Activated B cell treated with CpG ODN at 0.5 μM for 24 hours (primary cell): ENCODE data around the gene GFPT1. TPM values are rescaled to one million over a fixed set of nuclear protein-coding genes. Genes with fewer than 3 reads are reported as not detected.

ENCODE experiments used
- ATAC-seq: fragments of 200-7000 bp; cut with Tn5 transposase; one replicate; pipeline ENCODE4 v1.10.0; 2021; ENCODE audit warnings: low read depth, mild to moderate bottlenecking, moderate library complexity
- CTCF ChIA-PET: fragments of 350-600 bp; sonication (Branson Sonifier 250); formaldehyde crosslinking; loops from one replicate; lab custom pipeline; 2021; ENCODE audit warnings: antibody characterized with exemption; lab: Charles Lee
- POLR2A ChIA-PET: fragments of 350-600 bp; sonication (Branson Sonifier 250); formaldehyde crosslinking; loops from one replicate; lab custom pipeline; 2021; ENCODE audit warnings: antibody characterized with exemption; lab: Charles Lee
- DNase-seq: peaks from one replicate; pipeline ENCODE4 v3.0.0; 2022
- H3K27ac Mint-ChIP-seq: one replicate; pipeline ENCODE4 v1.8.0; 2020; ENCODE audit warnings: mixed read lengths
- H3K27me3 Mint-ChIP-seq: one replicate; pipeline ENCODE4 v1.8.0; 2021; ENCODE audit warnings: mixed read lengths
- H3K36me3 Mint-ChIP-seq: one replicate; pipeline ENCODE4 v1.8.0; 2021; ENCODE audit warnings: low read depth, mixed read lengths
- H3K4me1 Mint-ChIP-seq: one replicate; pipeline ENCODE4 v1.8.0; 2021; ENCODE audit warnings: mixed read lengths
- H3K4me3 Mint-ChIP-seq: one replicate; pipeline ENCODE4 v1.8.0; 2020; ENCODE audit warnings: mild to moderate bottlenecking, mixed read lengths
- H3K9me3 Mint-ChIP-seq: one replicate; pipeline ENCODE4 v1.8.0; 2020; ENCODE audit warnings: mixed read lengths
- CTCF ChIP-seq: fragments of 200-600 bp; IDR thresholded peaks from one replicate; pipeline ENCODE4 v1.8.0; 2022; ENCODE audit warnings: antibody characterized with exemption, mild to moderate bottlenecking
- intact Hi-C: fragments of 100-400 bp; cut with micrococcal nuclease; formaldehyde crosslinking; loops from one replicate; pipeline ENCODE4 v1.15.1; 2024
- total RNA-seq: library from RNA; stranded (reverse); gene quantifications from 2 replicates; pipeline ENCODE4 v1.2.3, GENCODE V29; 2022

The GFPT1 gene
- total RNA-seq, 1 donor from 2014 or later: 14.9 TPM

- no peak for TF ChIP-seq CTCF
- DNase-seq (no peak), ATAC-seq (no peak)
- no peaks in the 10 kb centered on the region for H3K4me1 Mint-ChIP-seq
- no peak overlapping the region for H3K4me3 Mint-ChIP-seq
- intact Hi-C loops: no loop called here
- H3K27ac Mint-ChIP-seq: no peak overlapping the region
- POLR2A ChIA-PET: no interaction called here
- H3K27me3 Mint-ChIP-seq: no peaks in the 10 kb centered on the region
- H3K9me3 Mint-ChIP-seq: no peaks in the 10 kb centered on the region
- peaks cover 60% of the 10 kb centered on the region for H3K36me3 Mint-ChIP-seq
- CTCF ChIA-PET: no interaction called here
These were observed 51.7 kb downstream of the GFPT1 start for GRCh38 chr2:69335311-69335710.

GRCh38 chr2:69333352-69333751 is 53.7 kb downstream of the GFPT1 start:
- TF ChIP-seq CTCF: no peak
- CTCF ChIA-PET: no interaction called here
- Mint-ChIP-seq H3K9me3 (no peaks in the 10 kb centered on the region), H3K4me3 (no peak overlapping the region), H3K4me1 (no peaks in the 10 kb centered on the region), H3K36me3 (peaks cover 65% of the 10 kb centered on the region), H3K27me3 (no peaks in the 10 kb centered on the region), H3K27ac (no peak overlapping the region)
- intact Hi-C loops: no loop called here
- ATAC-seq: no peak
- POLR2A ChIA-PET: no interaction called here
- no peak for DNase-seq

GRCh38 chr2:69330781-69331180 is 56.2 kb downstream of the GFPT1 start:
- no peak for TF ChIP-seq CTCF
- Mint-ChIP-seq H3K27ac (no peak overlapping the region), H3K9me3 (no peaks in the 10 kb centered on the region), H3K4me1 (no peaks in the 10 kb centered on the region), H3K4me3 (no peak overlapping the region), H3K27me3 (no peaks in the 10 kb centered on the region), H3K36me3 (peaks cover 68% of the 10 kb centered on the region)
- POLR2A ChIA-PET: no interaction called here
- CTCF ChIA-PET: no interaction called here
- no peak for DNase-seq
- intact Hi-C loops: no loop called here
- no peak for ATAC-seq

GRCh38 chr2:69322631-69323030 is 64.4 kb downstream of the GFPT1 start:
- peaks cover 1% of the 10 kb centered on the region for H3K9me3 Mint-ChIP-seq
- ChIA-PET POLR2A (no interaction called here), CTCF (interaction anchor here (1.5 kb wide), 1 partner anchor 15 kb away, joined by 3 read pairs; no protein-coding TSS in a partner anchor)
- H3K4me3 Mint-ChIP-seq: no peak overlapping the region
- no peak overlapping the region for H3K27ac Mint-ChIP-seq
- H3K36me3 Mint-ChIP-seq: peaks cover 50% of the 10 kb centered on the region
- no peak for TF ChIP-seq CTCF
- ATAC-seq: no peak
- no peaks in the 10 kb centered on the region for H3K4me1 Mint-ChIP-seq
- H3K27me3 Mint-ChIP-seq: no peaks in the 10 kb centered on the region
- intact Hi-C loops: no loop called here
- no peak for DNase-seq

- CTCF ChIA-PET: interaction anchor here (2.8 kb wide), 1 partner anchor 10 kb away, joined by 11 read pairs; no protein-coding TSS in a partner anchor
- ATAC-seq: no peak
These were observed 70.5 kb downstream of the GFPT1 start for GRCh38 chr2:69316550-69316949.

More at GRCh38 chr2:69316550-69316949, 70.5 kb downstream of the GFPT1 start:
- Mint-ChIP-seq H3K9me3 (peaks cover 20% of the 10 kb centered on the region), H3K4me1 (no peaks in the 10 kb centered on the region), H3K4me3 (no peak overlapping the region), H3K27me3 (no peaks in the 10 kb centered on the region), H3K27ac (no peak overlapping the region), H3K36me3 (peaks cover 25% of the 10 kb centered on the region)
- no peak for TF ChIP-seq CTCF
- intact Hi-C loops: no loop called here
- no peak for DNase-seq
- POLR2A ChIA-PET: no interaction called here
